Endodermal cell (in vitro differentiated cells): ENCODE results near the gene PDE4A. TPM values are rescaled to one million over a fixed set of nuclear protein-coding genes. Genes with fewer than 3 reads are reported as not detected.

ENCODE experiments used
- DNase-seq: peaks from one replicate; pipeline ENCODE4 v3.0.0-alpha.2; 2017
- H3K27ac ChIP-seq: 2 replicates; pipeline ENCODE4 v1.5.1; 2013; ENCODE audit warnings: mild to moderate bottlenecking, low read depth, low read length, moderate library complexity
- H3K27me3 ChIP-seq: 2 replicates; pipeline ENCODE4 v1.6.1; 2013; ENCODE audit warnings: mild to moderate bottlenecking, low read length, moderate library complexity; ENCODE audit not compliant: insufficient read depth, control insufficient read depth, poor library complexity, severe bottlenecking
- H3K36me3 ChIP-seq: 2 replicates; pipeline ENCODE4 v1.7.0; 2013; ENCODE audit warnings: mild to moderate bottlenecking, low read length, moderate library complexity; ENCODE audit not compliant: control insufficient read depth, insufficient read depth
- H3K4me1 ChIP-seq: one replicate; pipeline ENCODE4 v1.7.0; 2013; ENCODE audit warnings: low read length; ENCODE audit not compliant: control insufficient read depth, insufficient read depth
- H3K4me3 ChIP-seq: 2 replicates; pipeline ENCODE4 v1.5.1; 2013; ENCODE audit warnings: mild to moderate bottlenecking, low read length, moderate library complexity
- H3K9ac ChIP-seq: 2 replicates; pipeline ENCODE4 v1.6.1; 2013; ENCODE audit warnings: mild to moderate bottlenecking, low read length, moderate library complexity; ENCODE audit not compliant: poor library complexity, severe bottlenecking; ENCODE audit errors: extremely low read depth
- H3K9me3 ChIP-seq: 2 replicates; pipeline ENCODE4 v1.6.1; 2013; ENCODE audit warnings: mild to moderate bottlenecking, low read length, moderate library complexity; ENCODE audit not compliant: control insufficient read depth
- H3K27ac Mint-ChIP-seq: 2 replicates; pipeline ENCODE4 v1.8.0; 2020; ENCODE audit warnings: mixed read lengths
- H3K27me3 Mint-ChIP-seq: 2 replicates; pipeline ENCODE4 v1.8.0; 2021; ENCODE audit warnings: mild to moderate bottlenecking, mixed read lengths; ENCODE audit not compliant: insufficient read depth
- H3K36me3 Mint-ChIP-seq: 2 replicates; pipeline ENCODE4 v1.8.0; 2020; ENCODE audit warnings: low read depth, mixed read lengths
- H3K4me1 Mint-ChIP-seq: 2 replicates; pipeline ENCODE4 v1.8.0; 2020; ENCODE audit warnings: mixed read lengths
- H3K4me3 Mint-ChIP-seq: 2 replicates; pipeline ENCODE4 v1.8.0; 2020; ENCODE audit warnings: mild to moderate bottlenecking, moderate library complexity, mixed read lengths
- H3K9me3 Mint-ChIP-seq: 2 replicates; pipeline ENCODE4 v1.8.0; 2020; ENCODE audit warnings: mild to moderate bottlenecking, mixed read lengths
- CTCF ChIP-seq: fragments of 200-600 bp; sonication (generic); conservative IDR thresholded peaks from 2 replicates; pipeline ENCODE4 v1.5.0; 2021; ENCODE audit warnings: antibody characterized with exemption, mild to moderate bottlenecking
- WGBS, 2 experiments: methylation state at CpG; one replicate each; pipeline versions ENCODE4 v1.1.5 to v1.1.7; 2013; ENCODE audit warnings: missing lambda C conversion rate in 2 of 2, mixed read lengths in 1 of 2; ENCODE audit not compliant: insufficient coverage in 1 of 2, insufficient read length in 1 of 2; 5-methylcytosine and 5-hydroxymethylcytosine counted together
- total RNA-seq, 2 donors: library from RNA; stranded (reverse); fragmentation: NEBNext Ultra II Directional in 1 of 2; extraction: Animal tissue kit (Norgen Biotek cat#: 25700) in 1 of 2; gene quantifications; 2 replicates in 1 of 2; 3 replicates in 1 of 2; pipeline ENCODE4 v1.2.1, GENCODE V29; 2021

Gene PDE4A
- total RNA-seq, 2 donors from 2014 or later, result 1.7 to 2.6 TPM

- no peaks in the 10 kb centered on the region for H3K27me3 ChIP-seq
- H3K36me3 ChIP-seq, result no peaks in the 10 kb centered on the region
- Mint-ChIP-seq H3K27ac (no peak overlapping the region), H3K36me3 (no peaks in the 10 kb centered on the region), H3K4me1 (no peaks in the 10 kb centered on the region), H3K4me3 (no peak overlapping the region), H3K27me3 (peaks cover 14% of the 10 kb centered on the region), H3K9me3 (no peaks in the 10 kb centered on the region)
- DNase-seq, result no peak
- no peak overlapping the region for H3K4me3 ChIP-seq
- no peak overlapping the region for H3K27ac ChIP-seq
- H3K9me3 ChIP-seq, result no peaks in the 10 kb centered on the region
- H3K4me1 ChIP-seq, result no peaks in the 10 kb centered on the region
- no peak overlapping the region for H3K9ac ChIP-seq
- 94 to 95% methylated on average over 6 to 7 of the region's 7 CpGs for WGBS, 2 experiments
- TF ChIP-seq CTCF, result no peak
Observed at GRCh38 chr19:10449037-10449436, 28.7 kb downstream of the PDE4A start.

- no peak overlapping the region for H3K4me3 ChIP-seq
- DNase-seq, result no peak
- no peak overlapping the region for H3K9ac ChIP-seq
- peaks cover 14% of the 10 kb centered on the region for H3K27me3 Mint-ChIP-seq
- no peaks in the 10 kb centered on the region for H3K4me1 Mint-ChIP-seq
- no peaks in the 10 kb centered on the region for H3K9me3 ChIP-seq
- H3K4me1 ChIP-seq, result no peaks in the 10 kb centered on the region
- no peak for TF ChIP-seq CTCF
- no peaks in the 10 kb centered on the region for H3K36me3 Mint-ChIP-seq
- no peak overlapping the region for H3K27ac Mint-ChIP-seq
- no peaks in the 10 kb centered on the region for H3K27me3 ChIP-seq
- no peak overlapping the region for H3K4me3 Mint-ChIP-seq
- no peak overlapping the region for H3K27ac ChIP-seq
- H3K36me3 ChIP-seq, result no peaks in the 10 kb centered on the region
- 93 to 95% methylated on average over 7 to 14 of the region's 14 CpGs for WGBS, 2 experiments
- no peaks in the 10 kb centered on the region for H3K9me3 Mint-ChIP-seq
Observed at GRCh38 chr19:10450191-10450852, 30.0 kb downstream of the PDE4A start.

GRCh38 chr19:10450853-10451609 lies 30.7 kb downstream of the PDE4A start:
- no peaks in the 10 kb centered on the region for H3K36me3 Mint-ChIP-seq
- Histone ChIP-seq H3K9ac (no peak overlapping the region), H3K4me3 (no peak overlapping the region), H3K9me3 (no peaks in the 10 kb centered on the region), H3K4me1 (no peaks in the 10 kb centered on the region), H3K27me3 (no peaks in the 10 kb centered on the region), H3K27ac (no peak overlapping the region), H3K36me3 (no peaks in the 10 kb centered on the region)
- no peak overlapping the region for H3K4me3 Mint-ChIP-seq
- H3K4me1 Mint-ChIP-seq, result no peaks in the 10 kb centered on the region
- peaks cover 14% of the 10 kb centered on the region for H3K27me3 Mint-ChIP-seq
- H3K9me3 Mint-ChIP-seq, result no peaks in the 10 kb centered on the region
- no peak overlapping the region for H3K27ac Mint-ChIP-seq
- DNase-seq, result peak; percentile 87
- TF ChIP-seq CTCF, result no peak
- 91 to 98% methylated on average over 13 to 25 of the region's 25 CpGs for WGBS, 2 experiments
